HG03135 (cell line): ENCODE data around the gene DOK4.
"Not testable (repeated sequence)": the region's sequence is repeated elsewhere in the genome, so short reads cannot be mapped to it uniquely, and the experiment has no call there.

Experiments
- ATAC-seq: cut with Tn5 transposase; IDR thresholded peaks from one replicate; pipeline ENCODE4 v1.9.1; 2021; ENCODE audit warnings: mild to moderate bottlenecking, moderate library complexity; ENCODE audit not compliant: unreplicated experiment

The DOK4 gene

DNA sequence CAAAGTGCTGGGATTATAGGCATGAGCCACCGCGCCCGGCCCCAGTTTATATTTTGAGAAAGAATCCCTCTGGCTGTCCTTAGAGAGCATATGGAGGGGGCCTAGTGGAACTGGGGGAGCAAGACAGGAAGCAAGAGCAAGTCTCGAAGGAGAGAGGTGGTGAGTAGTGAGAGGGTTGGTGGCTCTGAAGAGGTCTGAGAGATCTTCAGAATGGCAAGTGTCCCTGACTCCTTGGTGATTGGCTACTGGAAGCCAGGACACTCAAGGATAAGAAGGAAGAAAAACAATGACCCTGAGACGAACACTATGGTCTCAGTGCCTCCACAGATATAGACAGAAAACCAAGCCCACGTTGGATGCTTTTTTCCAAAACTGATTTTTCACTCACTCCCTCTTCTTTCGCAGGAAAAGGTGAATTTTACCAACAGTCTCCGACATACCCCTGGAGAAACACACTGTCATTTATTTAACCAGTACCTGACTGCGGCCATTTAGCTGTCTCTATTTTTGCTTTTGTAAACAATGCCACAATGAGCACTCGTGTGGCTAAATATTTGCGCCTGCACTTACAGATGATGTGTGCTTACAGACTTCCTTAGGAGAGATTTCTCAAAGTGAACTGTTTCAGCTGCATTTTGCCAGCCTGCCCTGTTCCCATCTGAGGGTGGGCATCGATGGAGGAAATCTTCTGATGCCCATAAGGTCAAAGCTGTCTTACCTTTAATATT is 15.9 kb upstream of the DOK4 start:
- no peak for ATAC-seq

DNA sequence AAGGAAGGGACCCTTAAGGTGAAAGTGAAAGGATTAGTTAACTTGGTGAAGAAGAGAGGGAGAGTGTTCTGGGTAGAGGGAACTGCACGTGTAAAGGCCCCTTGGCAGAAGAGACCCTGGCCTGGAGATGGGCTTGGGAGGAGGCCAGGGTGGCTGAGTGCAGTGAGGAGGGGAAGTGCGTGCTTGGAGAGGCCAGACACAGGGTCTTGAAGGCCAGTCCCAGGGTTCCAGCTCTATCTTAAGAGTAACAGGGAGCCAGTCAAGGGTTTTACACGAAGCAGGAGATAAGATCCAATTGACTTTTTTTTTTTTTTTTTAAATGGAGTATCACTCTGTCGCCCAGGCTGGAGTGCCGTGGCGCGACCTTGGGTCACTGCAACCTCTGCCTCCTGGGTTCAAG is 15.2 kb upstream of the DOK4 start:
- ATAC-seq = no peak

DNA sequence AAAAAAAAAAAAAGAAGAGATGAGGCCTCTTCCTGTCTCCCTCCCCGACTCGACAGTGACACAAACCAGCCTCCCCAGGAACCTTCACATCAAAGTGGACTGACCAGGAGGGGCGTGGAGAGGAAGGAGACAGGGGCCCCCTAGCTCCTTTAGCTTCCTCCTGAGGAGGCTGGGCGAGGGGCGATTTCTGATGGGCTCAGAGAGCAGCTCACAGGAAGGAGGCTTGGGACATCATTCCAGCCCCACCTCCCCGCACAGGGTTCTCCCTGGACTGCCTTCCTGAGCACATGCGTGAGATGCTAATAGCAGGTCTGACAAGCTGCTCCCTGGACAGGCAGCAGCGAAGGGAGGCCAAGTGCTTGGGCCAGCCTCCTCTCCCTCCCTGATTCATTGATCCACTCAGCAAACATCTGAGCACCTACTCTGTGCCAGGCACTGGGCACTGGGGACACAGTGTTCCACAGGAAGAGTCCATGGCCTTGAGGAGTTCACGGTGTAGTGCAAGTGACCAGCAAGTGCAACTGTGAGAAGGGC is 14.4 kb upstream of the DOK4 start:
- ATAC-seq = no peak

DNA sequence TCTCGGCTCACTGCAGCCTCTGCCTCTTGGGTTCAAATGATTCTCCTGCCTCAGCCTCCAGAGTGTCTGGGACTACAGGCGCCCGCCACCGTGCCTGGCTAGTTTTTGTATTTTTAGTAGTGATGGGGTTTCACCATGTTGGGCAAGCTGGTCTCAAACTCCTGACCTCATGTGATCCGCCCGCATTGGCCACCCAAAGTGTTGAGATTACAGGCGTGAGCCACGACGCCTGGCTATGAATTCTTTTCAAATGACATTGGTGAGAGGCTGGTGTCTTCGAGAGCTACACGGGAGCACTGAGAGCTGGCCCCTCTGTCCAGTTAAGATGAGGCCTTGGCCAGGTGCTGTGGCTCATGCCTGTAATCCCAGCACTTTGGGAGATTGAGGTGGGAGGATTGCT is 13.6 kb upstream of the DOK4 start:
- ATAC-seq = not testable (repeated sequence)

DNA sequence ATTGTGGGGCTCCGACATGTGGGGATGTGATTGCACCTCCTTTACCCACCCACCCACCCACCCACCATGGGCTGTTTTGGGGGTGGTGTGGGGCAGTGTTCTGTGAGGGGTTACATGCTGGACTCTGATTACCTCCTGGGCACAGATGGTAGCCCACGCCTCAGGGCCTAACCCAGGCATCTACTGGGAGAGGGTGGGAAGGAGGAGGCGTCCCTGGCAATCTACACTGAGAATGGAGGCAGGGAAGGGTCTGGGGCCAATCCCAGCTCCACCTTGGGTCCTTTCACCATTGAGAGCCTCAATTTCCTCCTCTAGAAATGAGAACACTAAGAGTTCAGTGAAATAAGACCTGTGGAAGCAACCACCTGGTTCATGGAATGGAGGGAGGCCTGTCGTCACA is 11.7 kb upstream of the DOK4 start:
- ATAC-seq = no peak

DNA sequence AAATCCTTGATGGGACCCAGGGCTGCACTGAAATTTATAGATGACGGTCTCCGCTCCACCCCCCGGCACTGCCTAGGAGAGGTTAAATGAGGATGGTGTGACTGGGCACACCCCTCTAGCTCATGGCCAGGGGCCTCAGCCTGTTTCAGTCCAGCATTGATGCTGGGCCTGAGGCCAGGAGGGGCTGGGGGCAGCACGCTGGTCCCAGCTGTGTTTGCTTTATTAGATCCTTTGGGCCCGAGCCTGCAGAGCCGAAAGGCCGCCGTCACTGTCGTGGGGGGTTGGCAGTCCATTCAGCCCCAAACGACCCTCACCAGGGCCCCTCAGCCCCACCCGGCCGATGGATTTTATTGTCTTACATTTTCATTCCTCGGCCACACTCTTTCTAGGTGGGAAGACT is 10.8 kb upstream of the DOK4 start:
- no peak for ATAC-seq

DNA sequence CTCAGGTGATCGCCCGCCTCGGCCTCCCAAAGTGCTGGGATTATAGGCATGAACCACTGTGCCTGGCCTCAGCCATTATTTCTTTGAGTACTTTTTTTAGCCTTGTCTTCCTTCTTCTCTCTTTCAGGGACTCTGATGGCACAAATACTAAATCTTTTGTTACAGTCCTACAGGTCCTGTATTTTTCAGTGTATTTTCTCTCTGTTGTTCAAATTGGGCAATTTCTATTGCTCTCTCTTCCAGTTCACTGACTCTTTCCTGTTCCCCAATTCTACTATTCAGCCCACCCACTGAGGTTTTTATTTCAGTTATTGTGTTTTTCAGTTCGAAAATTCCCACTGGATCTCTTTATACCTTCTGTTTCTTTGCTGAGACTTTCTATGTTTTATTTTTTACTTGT is 7.5 kb upstream of the DOK4 start:
- ATAC-seq = no peak

DNA sequence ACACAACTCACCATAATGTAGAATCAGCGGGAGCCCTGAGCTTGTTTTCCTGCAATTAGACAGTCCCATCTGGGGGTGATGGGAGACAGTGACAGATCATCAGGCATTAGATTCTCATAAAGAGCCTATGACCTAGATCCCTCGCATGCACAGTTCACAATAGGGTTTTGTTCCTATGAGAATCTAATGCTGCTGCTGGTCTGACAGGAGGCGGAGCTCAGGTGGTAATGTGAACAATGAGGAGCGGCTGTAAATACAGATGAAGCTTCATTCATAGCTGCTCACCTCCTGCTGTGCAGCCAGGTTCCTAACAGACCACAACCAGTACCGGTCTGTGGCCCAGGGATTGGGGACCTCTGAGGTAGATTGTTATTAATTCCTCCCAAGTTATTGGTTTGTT is 2.9 kb upstream of the DOK4 start:
- ATAC-seq = no peak

DNA sequence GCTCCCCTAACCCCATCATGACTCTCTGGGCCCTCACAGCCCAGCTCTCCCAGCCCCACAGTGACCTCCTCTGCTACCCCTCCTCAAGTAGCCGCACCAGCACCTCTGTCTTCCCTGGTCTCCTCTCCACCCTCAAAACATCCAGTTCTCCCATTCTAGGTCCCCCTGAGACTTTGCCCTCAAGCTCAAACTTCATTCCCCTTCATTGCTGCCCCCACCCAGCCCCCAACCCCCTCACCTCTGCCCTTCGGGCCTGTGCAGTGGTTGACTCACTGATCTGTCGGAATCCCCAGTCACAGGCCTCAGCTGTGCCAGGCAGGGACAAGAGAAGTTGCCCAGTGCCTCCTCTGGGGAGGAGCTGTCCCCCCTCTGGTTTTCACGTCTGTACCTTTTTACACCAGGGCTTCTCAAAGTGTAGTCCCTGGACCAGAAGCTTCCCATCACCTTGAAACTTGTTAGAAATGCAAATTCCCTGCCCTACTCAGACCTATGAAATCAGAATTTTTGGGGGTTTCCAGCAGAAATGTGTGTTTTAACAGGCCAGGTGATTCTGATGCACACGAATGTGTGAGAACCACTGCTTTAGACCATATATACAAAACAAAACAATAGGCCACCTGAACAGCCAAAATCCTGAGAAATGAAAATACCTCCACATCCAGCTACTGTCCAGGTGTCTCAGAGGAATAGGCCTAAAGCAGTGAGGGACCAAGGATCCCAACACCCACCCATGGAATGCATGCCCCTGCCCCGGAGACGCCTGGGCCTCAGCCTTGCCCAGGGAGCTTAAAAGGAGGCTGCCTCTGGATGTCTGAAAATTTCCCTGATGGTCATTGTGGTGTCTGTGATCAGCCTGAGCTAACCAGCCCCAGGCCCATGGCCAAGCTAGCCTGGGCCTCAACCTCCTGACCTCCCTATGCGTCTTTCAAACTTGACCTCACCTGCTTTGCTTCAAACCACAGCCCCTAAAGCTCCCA is 853 bp upstream of the DOK4 start:
- ATAC-seq = no peak

DNA sequence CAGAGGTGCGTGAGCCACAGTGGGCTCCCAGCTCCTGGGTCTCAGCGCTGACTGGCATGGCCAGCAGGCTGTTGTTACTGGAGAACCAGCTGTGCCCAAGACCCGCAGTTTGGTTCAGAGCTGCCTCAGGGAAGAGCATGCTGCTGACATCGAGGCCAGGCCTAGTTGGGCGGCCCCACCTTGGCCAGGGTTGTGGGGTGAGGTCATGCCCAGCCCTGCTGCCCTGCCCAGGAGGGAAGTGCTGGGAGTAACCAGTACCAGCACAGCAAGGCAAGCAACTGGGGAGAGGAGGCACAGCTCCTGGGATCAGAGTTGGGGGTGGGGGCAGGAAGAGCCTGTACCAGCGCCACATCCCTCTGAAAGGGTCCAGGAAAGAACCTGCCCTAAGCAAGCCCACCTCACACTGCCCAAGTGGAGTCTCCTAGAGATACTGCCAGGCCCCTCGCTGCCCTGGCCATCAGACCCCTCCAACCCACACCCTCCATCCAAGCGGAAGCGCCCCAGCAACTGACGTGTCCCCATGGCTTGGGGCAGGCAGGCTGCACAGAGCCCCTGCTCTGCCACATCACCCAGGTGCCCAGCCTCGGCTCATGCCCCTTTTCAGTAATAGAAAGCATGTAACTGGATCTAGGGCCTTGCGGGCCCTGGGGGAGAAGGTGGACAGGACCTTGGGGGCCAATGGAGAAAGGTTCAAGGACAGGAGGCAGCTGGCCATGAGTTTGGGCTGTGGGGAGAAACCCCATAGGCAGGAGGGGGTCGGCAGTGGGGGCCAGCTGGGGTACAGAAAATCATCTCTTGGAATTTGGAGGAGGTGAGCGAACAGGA is 990 bp downstream of the DOK4 start:
- no peak for ATAC-seq

DNA sequence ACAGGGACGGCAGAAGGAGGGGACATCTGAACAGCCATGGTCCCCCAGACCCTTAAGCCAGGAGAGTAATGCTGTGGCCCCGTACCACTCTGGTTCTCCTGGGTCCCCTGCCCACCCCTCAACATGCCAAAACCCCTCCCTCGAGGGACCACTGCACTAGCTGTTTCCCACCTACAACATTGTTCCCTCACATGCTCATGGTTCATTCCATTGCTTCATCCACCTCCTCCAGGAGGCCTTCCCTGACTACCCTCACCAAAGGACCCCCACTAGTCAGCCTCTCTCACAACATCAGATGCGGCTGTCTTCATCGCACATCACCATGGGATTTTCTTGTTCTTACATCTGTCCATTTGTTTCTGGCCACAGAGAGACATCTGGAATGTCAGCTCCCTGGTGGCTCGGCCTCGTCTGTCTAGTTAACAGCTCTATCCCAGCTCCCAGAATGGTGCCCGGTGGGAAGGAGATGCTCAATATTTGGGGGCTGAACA is 1.7 kb downstream of the DOK4 start:
- no peak for ATAC-seq

DNA sequence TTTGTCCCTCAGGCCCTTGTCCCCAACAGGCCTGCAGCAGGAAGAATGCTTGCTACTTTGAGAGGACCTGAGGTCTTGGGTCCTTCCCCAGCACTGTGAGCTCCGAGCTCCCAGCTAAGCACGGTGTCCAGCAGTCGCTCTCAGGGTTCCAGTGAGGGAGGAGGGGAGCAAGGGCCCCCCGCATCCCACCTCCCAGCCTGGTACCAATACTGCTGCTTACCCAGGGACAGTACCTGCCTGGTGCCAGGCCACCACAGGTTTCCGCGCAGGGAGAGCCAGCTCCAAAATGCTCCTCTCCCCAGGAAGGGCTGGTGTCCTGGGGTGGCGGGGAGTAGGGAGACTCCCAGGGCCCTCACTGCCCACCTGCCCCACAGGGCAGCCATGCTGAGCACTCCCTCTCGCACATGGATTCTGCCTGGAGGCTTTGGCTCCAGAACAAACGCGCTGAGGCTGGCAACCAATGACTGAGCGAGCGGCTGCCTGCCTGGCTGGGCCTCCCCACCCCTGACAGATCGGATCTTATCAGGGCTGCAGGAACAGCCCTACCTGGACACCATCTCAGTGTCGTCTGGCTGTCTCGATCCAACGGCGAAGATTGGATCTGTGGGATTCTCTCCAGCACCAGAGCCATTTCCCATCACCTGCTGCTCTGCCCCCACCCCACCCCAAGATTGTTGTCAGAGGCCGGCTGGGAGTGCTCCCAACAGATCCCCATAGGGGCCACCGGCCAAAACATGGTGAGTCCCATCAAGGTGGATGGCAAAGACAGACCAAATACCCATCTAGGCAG is 2.4 kb downstream of the DOK4 start:
- no peak for ATAC-seq

DNA sequence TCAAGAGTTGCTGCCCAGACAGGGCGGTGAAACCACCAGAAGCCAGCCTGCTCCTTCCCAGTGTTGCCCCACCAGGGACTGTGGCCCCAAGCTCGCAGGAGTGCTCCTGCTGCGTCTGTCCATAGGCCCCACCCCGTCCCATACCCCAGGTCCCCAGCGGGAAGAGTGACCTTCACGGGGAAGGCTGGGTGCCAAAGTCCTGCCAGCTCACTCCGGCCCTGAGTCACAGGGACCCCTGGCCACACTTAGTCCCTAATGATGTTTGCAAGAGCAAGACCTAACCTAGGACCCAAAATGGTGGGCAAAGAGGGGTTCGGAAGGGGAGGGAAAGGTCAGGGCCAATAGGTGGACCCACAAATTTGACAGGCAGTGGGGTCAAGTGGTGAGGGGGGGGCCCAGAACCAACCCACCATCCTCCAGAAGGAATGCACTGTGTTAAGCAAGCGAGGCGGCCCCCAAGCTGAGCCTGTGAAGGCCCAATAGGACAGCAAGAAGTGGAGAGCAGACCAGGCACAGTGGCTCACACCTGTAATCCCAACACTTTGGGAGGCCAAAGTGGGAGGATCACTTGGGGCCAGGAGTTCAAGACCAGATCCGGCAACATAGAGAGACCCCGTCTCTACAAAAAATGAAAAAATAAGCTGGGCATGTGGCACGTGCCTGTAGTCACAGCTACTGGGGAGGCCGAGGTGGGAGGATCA is 3.3 kb downstream of the DOK4 start:
- no peak for ATAC-seq

DNA sequence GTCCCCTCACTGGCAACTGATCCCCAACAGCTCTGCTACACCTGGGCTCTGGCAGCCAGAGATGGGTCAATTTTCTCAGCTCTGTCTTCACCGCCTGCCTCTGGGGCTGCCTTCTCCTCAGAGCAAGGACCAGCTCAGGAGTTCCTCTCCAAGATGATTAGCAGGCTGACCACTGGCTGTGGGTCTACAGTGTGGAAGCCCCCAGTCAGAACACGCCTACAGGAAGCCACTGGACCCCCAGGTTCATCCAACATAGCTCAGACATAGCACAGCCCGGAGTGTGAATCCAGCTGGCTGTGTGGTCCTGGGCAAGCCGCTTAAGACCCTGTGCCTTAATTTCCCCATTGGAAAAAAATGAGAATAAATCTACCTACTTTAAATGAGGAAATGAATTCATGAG is 4.9 kb downstream of the DOK4 start:
- no peak for ATAC-seq

DNA sequence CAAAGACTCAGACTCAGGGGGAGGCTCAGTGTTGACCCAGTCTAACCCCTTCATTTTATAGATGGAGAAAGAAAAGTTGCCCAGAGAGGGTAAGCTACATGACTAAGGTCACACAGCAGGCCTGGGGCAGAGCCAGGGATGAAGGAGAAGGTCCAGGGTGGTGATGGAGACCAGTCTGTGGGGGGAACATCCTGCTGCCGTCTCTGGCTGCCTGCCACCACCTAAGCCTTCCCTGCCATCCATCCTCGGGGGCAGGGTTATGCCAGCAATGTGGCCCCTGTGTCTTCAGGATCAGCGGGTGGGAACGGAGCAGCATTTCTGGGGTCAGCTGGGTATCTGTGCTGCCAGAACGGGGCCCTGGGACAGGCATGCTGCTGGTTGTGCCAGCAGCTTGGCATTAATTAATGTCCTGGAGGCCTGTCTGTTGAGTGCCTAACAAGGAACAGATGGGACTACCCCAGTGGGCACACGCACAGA is 5.5 kb downstream of the DOK4 start:
- ATAC-seq = no peak

DNA sequence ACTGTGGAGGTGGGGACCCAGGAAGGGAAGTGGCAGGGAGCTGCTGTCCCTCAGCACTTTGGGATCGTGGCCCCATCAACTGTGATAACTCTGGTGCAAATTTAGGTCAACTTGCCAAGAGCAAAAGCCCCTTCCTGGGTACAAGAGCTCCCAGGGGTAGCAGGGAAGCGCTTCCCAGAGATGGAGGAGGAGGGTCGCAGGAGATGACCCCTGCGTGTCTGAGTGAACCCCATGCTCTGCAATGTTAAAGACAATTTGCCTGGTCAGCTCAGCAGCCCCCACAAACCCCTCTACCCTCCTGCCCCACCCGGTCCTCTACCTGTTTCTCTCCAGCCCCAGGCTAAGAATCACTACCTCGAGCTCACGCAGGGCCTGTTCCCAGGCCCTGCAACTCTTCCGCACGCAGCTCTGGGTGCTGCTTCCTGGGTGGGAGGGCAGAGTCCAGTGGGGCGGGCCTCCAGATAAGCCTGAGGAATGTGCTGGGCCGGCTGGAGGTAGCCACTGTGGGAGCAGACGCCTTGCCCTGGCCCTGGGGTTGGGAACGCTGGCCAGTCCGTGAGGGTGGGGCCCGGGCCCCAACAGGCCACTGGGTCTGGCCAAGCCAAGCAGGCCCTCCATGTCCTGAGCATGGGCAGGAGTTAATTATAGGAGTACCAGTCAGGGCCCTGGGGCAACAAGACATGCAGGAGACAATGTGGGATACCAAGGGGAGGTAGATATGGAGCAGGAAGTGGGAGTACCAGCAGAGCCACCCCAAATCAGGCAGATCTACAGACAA is 6.1 kb downstream of the DOK4 start:
- no peak for ATAC-seq

DNA sequence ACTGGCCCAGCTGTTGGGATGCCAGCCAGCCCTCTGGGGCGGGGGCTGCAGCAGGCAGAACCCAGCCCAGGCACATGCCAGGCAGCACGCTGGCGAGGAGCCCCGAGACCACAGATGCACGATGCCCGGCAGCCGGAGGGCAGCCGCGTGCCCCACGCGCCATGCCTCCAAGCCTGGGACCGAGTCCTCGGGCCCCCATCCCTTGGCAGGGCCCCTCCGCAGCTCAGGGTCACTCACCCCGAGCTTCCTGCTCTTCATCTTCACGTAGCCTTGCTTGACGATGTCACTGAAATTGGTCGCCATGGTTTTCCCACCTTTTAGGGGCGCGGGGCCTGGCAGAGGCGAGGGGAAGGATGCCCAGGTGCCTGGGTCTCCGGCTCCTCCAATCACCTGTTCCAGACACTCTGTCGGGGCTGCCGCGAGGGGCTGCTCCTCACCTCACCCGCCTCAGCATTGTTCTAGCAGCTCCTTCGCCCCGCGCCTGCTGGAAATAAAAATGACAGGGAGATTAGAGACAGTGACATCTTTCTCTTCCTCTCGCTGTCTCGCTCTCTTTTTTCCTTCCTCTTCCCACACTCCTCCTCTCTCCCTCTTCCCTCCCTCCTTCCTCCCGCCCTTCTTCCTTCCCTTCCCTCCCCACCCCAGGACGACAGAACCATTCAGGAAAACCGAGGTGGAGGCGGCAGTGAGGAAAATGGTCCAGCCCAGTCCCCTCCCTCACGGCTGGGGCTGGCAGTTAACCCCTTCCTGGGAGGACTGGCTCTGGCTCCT is 6.9 kb downstream of the DOK4 start:
- no peak for ATAC-seq
